GM21717 (cell line): ENCODE measurements around the gene SDC4.
"Not testable (repeated sequence)": the region's sequence is repeated elsewhere in the genome, so short reads cannot be mapped to it uniquely, and the experiment has no call there.

Experiments used
- ATAC-seq: cut with Tn5 transposase; IDR thresholded peaks from one replicate; pipeline ENCODE4 v1.9.1; 2021; ENCODE audit warnings: mild to moderate bottlenecking, moderate library complexity; ENCODE audit not compliant: unreplicated experiment

The SDC4 gene

GRCh38 chr20:45365444-45365970, 17.3 kb upstream of the SDC4 start:
- no peak for ATAC-seq

- ATAC-seq = no peak
Observed at GRCh38 chr20:45363611-45364492, 15.6 kb upstream of the SDC4 start.

- ATAC-seq = peak; percentile 67
Observed at GRCh38 chr20:45362804-45363610, 14.8 kb upstream of the SDC4 start, which contains the start of gene SYS1. SYS1 (plus strand) TSS chr20:45363156; CDS start chr20:45363532, 376 bp downstream.

DNA sequence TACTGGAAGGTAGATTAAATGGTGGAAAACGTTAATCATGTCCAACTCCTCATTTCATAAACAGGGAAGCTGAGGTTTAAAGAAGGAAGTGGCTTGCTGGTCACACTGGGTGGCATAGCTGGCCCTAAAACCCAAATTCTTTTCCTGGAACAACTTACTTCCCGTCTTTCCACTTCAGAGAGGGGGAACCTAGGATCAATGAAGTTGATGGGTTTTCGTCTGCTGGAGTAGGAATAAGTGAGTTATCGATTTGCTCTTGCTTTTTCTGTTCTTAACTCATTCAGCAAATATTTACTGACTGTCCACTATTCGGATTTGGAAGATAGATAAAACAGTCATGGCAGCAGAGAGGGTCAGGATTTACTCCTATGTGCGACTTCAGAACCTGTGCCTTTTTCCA, 13.6 kb upstream of the SDC4 start:
- ATAC-seq = no peak

DNA sequence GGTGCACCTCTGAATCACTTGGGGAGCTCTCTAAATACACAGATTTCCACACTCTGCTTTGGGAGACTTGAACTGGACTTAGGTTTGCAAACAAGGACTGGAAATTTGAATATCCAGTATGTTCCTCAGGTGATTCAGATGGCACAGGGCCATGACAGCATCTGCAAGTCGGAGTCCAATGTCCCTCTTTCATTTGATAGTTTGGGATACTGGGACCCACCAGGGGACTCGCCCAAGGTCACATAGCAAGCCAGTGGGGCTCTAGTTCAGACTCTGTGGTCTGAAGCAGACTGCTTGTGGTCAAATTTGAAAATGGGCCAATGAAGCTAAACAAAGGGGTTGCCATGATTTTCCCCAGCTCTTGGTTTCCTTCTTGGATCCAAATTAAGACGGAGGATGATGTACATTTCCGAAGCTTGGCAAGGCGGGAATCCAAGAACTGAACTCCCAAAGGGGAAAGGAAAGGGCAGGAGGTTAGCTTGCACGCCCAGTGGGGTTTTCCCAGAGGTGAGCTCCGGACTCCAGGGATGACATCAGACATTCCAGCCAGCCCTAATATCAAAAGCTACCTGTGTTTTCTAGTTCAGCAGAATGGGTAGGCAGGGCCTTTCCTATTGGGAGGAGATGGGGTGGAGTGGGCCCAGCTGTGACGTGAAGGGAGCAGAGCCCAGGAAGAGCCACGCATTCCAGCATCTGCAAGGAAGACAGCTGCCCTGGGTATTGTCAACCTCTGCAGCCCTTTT, 11.4 kb upstream of the SDC4 start:
- ATAC-seq = no peak

GRCh38 chr20:45359069-45359405, 10.8 kb upstream of the SDC4 start:
- ATAC-seq = no peak

GRCh38 chr20:45358282-45359068, 10.3 kb upstream of the SDC4 start:
- ATAC-seq = no peak

- no peak for ATAC-seq
Observed at GRCh38 chr20:45355209-45356084, 7.2 kb upstream of the SDC4 start.

DNA sequence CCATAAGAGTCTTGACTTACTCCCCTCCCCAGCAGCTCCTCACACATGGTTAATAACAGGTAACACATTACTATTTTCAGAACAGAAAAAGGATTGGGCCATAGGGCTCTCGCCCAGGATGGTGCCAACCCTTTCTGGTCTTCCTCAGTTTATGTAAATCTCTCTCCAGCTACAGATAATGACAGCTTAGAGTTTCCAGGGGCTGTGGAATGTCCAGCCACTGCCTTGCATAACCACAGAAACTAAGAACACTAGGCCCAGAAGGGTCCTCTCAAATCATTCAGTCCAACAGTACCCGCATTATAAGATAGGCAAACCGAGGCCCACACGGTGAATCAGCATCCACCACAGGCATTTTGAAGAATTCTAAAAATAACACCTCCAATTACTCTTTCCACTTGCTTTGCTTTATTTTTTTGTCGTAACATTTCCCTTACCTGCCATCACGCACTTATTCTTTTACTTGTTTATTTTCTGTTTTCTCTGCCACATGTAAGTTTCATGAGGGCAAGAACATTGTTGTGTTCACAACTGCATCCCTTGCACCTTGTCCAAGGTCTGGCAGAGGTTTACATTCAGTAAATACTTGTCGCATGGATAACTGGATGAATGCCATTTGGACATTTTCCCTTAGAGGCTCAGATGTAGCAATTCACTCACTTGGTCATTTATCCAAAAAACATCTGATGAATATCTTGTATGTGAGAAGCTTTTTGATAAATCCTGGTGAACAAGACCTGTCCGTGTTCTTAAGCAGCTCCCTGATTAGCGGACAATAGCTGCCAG, 6.4 kb upstream of the SDC4 start:
- ATAC-seq = no peak

GRCh38 chr20:45353746-45354145, 5.5 kb upstream of the SDC4 start:
- no peak for ATAC-seq

GRCh38 chr20:45352729-45353128, 4.5 kb upstream of the SDC4 start:
- no peak for ATAC-seq

DNA sequence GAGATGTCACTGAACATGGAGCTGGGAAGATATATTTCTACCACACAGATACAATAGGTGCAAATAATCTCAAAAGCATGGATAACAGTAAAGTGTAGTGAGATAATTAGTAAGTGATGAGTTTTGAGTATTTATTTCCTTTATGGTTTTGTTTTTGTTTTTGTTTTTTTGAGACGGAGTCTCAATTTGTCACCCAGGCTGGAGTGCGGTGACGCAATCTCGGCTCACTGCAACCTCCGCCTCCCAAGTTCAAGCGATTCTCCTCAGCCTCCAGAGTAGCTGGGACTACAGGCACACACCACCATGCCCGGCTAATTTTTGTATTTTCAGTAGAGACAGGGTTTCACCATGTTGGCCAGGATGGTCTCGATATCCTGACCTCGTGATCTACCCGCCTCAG, 2.6 kb upstream of the SDC4 start:
- ATAC-seq = not testable (repeated sequence)

- ATAC-seq = no peak
Observed at GRCh38 chr20:45350217-45350616, 2.0 kb upstream of the SDC4 start.

DNA sequence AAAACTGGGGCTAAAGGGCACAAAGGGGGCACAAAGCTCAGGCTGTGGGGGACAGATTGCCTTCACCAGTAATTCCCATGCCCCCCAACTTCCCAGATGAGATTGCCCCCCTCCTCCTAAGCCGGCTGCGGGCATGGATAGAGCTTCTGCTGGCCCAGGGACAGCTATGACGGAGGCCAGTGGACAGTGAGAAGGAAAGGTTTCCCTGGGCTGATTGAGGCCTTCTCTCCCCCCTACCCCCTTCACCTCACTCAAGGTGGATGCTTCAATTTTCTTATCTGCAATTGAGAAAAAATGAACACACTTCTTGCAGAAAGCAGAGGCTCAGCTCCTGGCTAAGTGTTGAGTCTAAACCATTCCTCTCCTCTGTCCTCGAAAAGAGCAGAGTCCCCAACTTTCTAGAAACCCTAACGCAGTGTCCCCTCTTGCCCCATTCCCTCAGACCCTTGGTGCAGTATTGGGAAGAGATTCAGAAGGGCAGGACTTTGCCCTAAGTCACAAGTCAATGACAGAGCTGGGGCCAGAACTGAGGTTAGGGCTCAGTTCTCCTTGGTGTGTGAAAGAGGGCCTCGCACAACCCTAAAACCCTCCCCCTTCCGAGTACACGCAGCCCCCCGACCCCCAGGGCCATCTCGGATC, 808 bp downstream of the SDC4 start:
- ATAC-seq = no peak

DNA sequence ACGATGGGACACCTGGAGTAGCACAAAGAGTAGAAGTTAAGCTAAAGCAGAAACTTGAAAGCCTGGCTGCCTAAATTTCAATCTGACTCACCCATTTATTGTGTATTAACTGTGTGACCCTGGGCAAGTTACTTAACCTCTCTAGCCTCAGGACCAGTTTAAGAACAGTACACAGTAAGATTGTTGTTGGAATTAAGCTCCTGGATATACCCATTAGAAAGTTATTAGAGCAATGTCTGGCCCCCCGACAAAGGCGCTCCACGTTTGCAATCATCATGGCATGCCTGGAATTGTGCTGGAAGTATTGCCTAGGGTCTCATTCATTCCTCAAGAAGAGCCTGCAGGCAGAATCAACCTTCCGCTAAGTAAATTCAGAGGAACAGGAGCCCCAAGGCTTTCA, 1.4 kb downstream of the SDC4 start:
- no peak for ATAC-seq

DNA sequence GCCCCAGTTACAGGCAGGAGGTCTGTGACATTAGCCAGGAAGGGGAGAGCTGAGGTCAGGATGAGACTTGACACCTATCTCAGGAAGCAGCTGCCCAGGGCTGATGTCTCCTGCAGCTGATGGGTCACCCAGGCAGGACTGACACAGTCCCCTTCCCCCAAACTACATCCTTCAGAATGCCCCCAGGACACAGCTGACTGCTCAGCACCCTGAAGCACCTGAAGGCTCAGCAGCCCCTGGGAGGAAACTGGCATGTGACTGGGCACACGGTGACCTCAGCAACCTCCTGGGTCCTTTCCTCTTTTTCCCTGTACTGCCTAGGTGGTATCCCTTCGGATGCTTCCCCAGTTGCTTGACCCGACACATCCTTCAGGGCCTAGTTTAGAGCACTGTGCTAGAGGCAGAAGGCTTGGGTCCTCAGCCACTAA, 1.9 kb downstream of the SDC4 start:
- no peak for ATAC-seq

GRCh38 chr20:45345104-45345936, 2.9 kb downstream of the SDC4 start:
- ATAC-seq = no peak
